Activated CD4-positive, CD25-positive, alpha-beta regulatory T cell (primary cell): ENCODE results near the gene ADORA2A.
"Not testable (repeated sequence)": the region's sequence is repeated elsewhere in the genome, so short reads cannot be mapped to it uniquely, and the experiment has no call there.

ENCODE experiments used
- DNase-seq, 4 experiments: peaks; one replicate each; lab custom pipeline; 2025; lab: John Stamatoyannopoulos, UW

Gene ADORA2A

GRCh38 chr22:24489011-24489410 is 61.6 kb downstream of the ADORA2A start:
- no peak for DNase-seq

DNA sequence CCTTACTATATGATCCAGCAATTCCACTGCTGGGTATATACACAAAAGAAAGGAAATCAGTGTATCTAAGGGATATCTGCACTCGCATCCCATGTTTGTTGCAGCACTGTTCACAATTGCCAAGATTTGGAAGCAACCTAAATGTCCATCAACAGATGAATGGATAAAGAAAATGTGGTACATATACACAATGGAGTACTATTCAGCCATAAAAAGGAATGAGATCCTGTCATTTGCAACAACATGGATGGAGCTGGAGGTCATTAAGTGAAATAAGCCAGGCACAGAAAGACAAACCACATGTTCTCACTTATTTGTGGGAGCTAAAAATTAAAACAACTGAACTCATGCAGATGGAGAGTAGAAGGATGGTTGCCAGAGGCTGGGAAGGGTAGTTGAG is 62.0 kb downstream of the ADORA2A start:
- DNase-seq, result not testable (repeated sequence)
